ENCODE results near the gene ABCE1.

ABCE1 gene

GRCh38 chr4:145154573-145154972, 56.5 kb downstream of the ABCE1 start:
- peak; percentile 76 for TF ChIP-seq CTCF (IDR thresholded peaks at IDR 0.05; ENCODE audit: low read depth, low read length, missing control alignments)
- H3K27me3 ChIP-seq (replicated peaks), result no peaks in the 10 kb centered on the region
- peak; percentile 38 for DNase-seq
- peaks cover 21% of the 10 kb centered on the region for H3K36me3 ChIP-seq (replicated peaks)
- no peak overlapping the region for H3K27ac ChIP-seq
- in situ Hi-C loops (cut with HindIII; ENCODE audit: low pct_ligation_motif_present, low sequenced_read_pairs), result no loop called here
- no peak overlapping the region for H3K4me3 ChIP-seq (ENCODE audit: low read depth, low read length)

GRCh38 chr4:145155268-145155870, 57.3 kb downstream of the ABCE1 start:
- TF ChIP-seq CTCF (IDR thresholded peaks at IDR 0.05; ENCODE audit: low read depth, low read length, missing control alignments), result no peak
- H3K4me3 ChIP-seq (ENCODE audit: low read depth, low read length), result no peak overlapping the region
- no peak for DNase-seq
- in situ Hi-C loops (cut with HindIII; ENCODE audit: low pct_ligation_motif_present, low sequenced_read_pairs), result no loop called here
- peaks cover 17% of the 10 kb centered on the region for H3K36me3 ChIP-seq (replicated peaks)
- no peak overlapping the region for H3K27ac ChIP-seq
- H3K27me3 ChIP-seq (replicated peaks), result no peaks in the 10 kb centered on the region

- Histone ChIP-seq H3K27me3 (replicated peaks) (no peaks in the 10 kb centered on the region), H3K4me3 (ENCODE audit: low read depth, low read length) (no peak overlapping the region), H3K36me3 (replicated peaks) (peaks cover 17% of the 10 kb centered on the region), H3K27ac (no peak overlapping the region)
- TF ChIP-seq CTCF (IDR thresholded peaks at IDR 0.05; ENCODE audit: low read depth, low read length, missing control alignments), result no peak
- DNase-seq, result no peak
- in situ Hi-C loops (cut with HindIII; ENCODE audit: low pct_ligation_motif_present, low sequenced_read_pairs), result no loop called here
These were observed 58.9 kb downstream of the ABCE1 start for GRCh38 chr4:145156986-145157385.

GRCh38 chr4:145161549-145161948, 63.4 kb downstream of the ABCE1 start:
- no peak overlapping the region for H3K27ac ChIP-seq
- H3K4me3 ChIP-seq (ENCODE audit: low read depth, low read length), result no peak overlapping the region

GRCh38 chr4:145167887-145168286, 69.8 kb downstream of the ABCE1 start:
- no peak overlapping the region for H3K4me3 ChIP-seq (ENCODE audit: low read depth, low read length)
- in situ Hi-C loops (cut with HindIII; ENCODE audit: low pct_ligation_motif_present, low sequenced_read_pairs), result no loop called here
- no peak for DNase-seq
- H3K27ac ChIP-seq, result no peak overlapping the region
- peaks cover 16% of the 10 kb centered on the region for H3K36me3 ChIP-seq (replicated peaks)
- TF ChIP-seq CTCF (IDR thresholded peaks at IDR 0.05; ENCODE audit: low read depth, low read length, missing control alignments), result no peak
- H3K27me3 ChIP-seq (replicated peaks), result no peaks in the 10 kb centered on the region

More at GRCh38 chr4:145161549-145161948, 63.4 kb downstream of the ABCE1 start:
- H3K27me3 ChIP-seq (replicated peaks), result no peaks in the 10 kb centered on the region
- no peak for TF ChIP-seq CTCF (IDR thresholded peaks at IDR 0.05; ENCODE audit: low read depth, low read length, missing control alignments)
- H3K36me3 ChIP-seq (replicated peaks), result peaks cover 11% of the 10 kb centered on the region
- no peak for DNase-seq
- in situ Hi-C loops (cut with HindIII; ENCODE audit: low pct_ligation_motif_present, low sequenced_read_pairs), result no loop called here
